GM18519 (cell line): ENCODE results near the gene DERL3.
"Not testable (repeated sequence)": the region's sequence is repeated elsewhere in the genome, so short reads cannot be mapped to it uniquely, and the experiment has no call there.

Experiments
- ATAC-seq: cut with Tn5 transposase; IDR thresholded peaks from one replicate; pipeline ENCODE4 v1.9.1; 2021; ENCODE audit warnings: mild to moderate bottlenecking, moderate library complexity; ENCODE audit not compliant: unreplicated experiment, low FRiP score

DERL3 gene

DNA sequence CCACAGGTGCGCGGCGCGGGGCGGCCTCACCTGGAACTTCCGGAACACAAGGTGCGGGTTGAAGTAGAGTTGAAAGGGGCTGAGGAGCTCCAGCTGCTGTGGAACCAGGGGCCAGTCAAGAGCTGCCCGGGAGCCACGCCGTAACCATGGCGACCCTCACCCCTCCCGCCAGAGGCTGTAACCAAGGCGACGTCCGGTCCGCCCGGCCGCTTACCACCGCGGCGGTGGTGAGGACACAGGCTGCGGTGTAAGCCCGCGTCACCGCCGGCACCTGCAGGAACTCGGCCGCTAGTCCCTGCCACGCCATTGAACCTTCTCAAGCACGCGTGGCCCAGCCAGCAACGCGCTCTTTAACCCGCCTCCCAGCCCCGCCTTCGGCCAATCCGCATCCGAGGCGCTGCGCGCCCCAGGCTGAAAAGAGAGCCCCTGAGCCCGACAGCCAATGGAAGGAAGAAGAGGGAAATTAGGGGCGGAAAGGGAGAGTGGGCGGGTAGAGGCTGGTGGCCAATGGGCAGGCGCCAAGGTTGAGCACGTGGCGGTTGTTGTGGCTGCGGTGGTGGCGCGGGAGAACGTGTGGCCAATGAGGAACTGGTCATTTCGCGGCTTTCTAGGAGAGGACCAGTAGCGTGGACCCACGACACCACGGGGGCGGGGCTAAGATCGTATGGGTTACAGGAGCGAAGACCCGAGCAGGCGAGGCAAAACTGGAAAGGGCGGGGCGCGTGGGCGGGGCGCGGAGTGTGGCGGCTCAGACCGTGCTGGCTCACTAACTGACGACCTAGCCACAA, at the start of gene DERL3:
DERL3 (minus strand) TSS at position 326 of the 788 bp plus-strand sequence; CDS start at position 307, 19 bp downstream.
- peak; percentile 48 for ATAC-seq

DNA sequence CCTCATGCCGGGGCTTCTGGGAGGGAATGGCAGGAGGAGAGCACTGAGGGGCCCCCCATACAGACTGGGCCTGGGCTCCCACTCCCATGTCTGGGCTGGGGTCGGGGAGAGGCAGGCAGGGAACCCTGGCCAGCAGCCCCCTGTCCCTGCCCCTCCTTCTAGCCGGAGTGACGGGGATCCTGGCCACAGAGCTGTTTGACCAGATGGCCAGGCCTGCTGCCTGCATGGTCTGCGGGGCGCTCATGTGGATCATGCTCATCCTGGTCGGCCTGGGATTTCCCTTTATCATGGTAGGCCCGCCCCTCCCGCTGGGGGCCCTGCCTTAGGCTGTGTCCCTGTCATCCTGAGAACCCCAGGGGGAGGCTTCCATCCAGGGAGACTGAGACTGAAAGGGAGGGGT, 45.3 kb upstream of the DERL3 start:
- no peak for ATAC-seq

DNA sequence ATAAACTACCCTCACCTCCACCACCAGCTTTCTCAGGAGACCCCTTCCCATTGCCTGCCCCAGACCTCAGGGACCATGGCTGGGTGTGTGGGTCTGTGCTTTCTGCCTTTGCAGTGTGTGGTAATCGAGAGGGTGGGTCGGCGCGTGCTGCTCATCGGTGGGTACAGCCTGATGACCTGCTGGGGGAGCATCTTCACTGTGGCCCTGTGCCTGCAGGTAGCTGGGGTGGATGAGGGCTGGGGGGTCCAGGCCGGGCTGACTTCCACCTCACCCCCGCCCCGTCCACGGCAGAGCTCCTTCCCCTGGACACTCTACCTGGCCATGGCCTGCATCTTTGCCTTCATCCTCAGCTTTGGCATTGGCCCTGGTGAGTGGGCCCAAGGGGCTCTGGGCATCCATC, 44.9 kb upstream of the DERL3 start:
- ATAC-seq = no peak

DNA sequence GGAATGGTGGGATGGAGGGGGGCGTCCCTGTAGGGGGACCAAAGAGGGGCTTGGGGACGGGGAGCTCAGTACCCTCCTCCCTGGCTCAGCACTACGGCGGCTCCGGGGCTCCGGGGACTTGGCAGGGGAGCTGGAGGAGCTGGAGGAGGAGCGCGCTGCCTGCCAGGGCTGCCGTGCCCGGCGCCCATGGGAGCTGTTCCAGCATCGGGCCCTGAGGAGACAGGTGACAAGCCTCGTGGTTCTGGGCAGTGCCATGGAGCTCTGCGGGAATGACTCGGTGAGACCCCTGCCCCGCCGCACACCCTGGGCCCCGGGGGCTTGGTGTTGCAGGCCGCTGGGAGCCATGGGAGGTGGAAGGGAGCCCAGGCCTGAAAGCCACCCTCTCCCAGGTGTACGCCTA, 43.6 kb upstream of the DERL3 start:
- no peak for ATAC-seq

DNA sequence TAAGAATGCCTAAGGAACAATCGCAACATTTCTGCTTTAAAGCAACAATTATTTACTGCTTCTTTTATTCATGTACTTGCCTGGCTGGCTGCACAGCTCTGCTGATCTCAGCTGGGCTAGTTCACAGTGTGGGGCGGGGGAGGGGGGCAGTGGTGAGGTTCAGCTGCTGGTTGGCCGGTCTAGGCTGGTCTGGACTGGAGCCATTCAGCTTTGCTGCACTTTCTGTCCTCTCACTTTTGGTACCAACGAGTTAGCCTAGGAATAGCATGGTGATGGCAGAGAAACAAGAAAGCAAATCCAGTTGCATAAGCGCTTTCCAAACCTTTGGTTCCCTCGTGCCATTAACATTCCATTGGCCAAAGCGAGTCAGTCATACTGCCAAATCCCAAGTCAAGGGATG, 39.4 kb upstream of the DERL3 start:
- no peak for ATAC-seq

DNA sequence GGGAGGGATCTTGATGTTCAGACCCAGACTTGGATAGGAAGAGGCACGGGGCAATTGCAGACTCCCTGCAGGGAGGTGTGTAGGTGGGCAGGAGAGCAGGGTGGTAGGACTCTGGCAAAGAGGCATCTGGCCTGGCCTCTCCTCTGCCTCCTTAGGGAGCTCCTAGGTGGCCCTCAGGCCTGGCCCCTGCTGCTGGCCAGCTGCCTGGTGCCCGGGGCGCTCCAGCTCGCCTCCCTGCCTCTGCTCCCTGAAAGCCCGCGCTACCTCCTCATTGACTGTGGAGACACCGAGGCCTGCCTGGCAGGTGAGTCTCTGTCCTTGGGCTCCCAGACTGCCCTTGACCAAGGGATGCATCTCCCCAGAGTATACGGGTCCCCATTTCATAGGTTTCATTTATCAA, 38.8 kb upstream of the DERL3 start:
- no peak for ATAC-seq

DNA sequence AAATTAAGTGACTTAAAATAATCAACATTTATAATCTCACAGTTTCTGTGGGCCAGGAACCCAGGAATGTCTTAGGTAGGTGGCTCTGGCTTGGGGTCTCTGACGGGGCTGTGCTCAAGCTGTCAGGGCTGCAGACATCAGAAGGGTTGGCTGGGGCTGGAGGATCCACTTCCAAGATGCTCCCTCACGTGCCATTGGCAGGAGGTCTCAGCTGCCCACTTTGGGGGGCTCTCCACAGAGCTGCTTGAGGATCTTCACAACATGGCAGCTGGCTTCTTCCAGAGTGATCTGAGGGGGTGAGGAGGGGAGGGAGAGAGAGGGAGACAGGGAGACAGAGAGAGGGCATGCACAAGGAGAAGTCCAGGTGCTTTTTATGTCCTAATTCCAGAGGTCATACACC, 37.0 kb upstream of the DERL3 start:
- no peak for ATAC-seq

DNA sequence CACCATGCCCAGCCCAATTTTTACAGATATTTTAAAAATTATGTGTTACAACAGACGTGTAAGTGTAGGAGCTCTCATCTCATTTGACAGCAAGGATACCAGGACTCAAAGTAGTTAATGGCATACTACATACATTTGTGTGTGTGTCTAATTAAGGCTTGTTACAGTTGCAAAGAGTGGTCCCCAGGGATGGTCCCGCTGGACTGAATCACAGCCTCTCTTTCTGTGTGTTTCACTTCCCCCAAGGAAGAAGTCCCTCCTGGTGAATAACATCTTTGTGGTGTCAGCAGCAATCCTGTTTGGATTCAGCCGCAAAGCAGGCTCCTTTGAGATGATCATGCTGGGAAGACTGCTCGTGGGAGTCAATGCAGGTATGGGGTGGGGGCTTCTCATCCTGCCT, 36.1 kb upstream of the DERL3 start:
- ATAC-seq = no peak

DNA sequence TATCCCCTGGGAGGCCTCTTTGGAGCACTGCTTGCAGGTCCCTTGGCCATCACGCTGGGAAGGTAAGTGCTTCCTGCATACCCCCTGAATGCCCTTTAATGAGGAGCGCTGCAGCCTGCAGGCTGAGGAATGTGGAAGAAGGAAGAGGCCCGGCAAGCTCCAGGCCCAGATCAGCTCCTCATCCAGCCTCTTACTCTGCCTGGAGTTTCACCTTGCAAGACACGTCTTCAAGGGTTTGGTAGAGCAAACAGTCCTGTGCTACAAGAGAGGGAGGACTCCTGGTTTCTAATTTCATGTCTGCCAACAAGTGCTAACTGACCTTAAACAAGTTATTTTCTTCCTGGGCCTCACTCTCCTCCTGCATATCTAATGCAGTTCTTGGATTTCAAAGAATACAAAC, 29.8 kb upstream of the DERL3 start:
- ATAC-seq = no peak

DNA sequence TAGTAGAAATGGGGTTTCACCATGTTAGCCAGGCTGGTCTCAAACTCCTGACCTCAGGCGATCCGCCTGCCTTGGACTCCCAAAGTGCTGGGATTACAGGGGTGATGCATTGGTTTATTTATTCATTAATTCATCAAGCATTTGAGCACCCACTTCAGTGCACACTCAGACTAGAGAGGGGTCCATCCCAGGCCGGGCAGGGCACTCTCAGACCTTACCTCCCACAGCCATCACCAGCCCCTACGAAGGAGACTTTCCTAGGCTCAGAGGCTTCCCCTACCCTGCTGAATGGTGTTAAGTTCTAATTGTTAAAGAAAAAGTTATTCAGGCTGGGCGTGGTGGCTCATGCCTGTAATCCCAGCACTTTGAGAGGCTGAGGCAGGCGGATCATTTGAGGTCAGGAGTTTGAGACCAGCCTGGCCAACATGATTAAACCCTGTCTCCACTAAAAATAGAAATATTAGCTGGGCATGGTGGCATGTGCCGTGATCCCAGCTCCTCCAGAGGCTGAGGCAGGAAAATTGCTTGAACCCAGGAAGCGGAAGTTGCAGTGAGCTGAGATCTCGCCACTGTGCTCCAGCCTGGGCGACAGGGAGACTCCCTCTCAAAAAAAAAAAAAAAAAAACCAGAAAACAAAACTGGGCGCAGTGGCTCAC, 25.8 kb upstream of the DERL3 start:
- not testable (repeated sequence) for ATAC-seq

DNA sequence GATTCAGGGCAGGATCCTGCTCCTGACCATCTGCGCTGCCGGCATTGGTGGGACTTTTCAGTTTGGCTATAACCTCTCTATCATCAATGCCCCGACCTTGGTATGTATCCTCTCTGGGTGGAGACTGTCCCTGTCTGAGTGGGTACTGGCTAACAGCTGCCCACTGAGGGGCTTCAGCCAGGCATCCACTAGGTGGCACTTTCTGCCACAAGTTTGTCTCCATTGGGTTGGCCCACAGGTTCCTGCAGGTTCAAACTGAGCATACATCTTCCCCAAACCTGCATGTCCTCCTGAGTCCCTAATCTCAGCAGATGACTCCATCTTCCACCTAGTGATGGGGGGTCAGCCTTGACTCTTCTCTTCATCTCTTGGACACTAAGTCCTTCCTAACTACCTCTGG, 23.3 kb upstream of the DERL3 start:
- no peak for ATAC-seq

DNA sequence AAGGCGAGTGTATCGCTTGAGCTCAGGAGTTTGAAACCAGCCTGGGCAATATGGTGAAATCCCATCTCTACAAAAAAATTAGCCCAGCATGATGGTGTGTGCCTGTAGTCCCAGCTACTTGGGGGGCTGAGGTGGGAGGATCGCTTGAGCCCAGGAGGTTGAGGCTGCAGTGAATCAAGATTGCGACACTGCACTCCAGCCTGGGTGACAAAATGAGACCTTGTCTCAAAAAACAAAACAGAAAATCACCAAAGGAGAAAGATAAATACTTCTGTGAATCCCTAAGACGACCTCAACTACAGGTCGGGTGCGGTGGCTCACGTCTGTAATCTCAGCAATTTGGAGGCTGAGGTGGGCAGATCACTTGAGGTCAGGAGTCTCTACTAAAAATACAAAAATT, 21.4 kb upstream of the DERL3 start:
- not testable (repeated sequence) for ATAC-seq

DNA sequence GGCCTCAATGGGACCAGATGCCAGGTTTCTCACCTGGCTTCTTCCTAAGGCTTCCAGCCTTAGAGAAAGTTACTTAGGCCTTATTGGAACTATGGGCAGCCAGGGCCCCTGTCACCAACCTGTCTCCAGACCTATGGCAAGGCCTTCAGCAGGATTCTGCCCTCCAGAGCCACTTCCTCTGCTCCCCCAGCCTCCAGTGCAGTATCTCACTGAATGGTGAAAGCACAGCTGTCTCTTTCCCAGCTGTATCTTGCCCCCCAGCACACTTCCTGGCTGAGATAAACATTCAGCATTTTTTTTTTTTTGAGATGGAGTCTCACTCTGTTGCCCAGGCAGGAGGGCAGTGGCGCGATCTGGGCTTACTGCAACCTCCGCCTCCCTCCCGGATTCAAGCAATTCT, 20.4 kb upstream of the DERL3 start:
- ATAC-seq = no peak

DNA sequence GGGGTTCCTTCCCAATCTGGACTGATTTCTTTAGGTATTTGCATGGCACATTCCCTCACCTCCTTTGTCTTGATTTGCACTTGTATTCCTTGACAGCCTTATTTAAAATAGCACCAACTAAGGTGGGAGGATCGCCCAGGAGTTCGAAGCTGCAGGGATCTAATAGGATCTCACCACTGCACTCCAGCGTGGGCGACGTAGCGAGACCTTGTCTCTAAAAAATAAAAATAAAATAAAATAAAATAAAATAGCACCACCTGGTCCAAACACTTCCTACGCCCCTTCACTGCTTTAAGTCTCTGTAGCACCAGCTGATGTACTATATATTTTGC, 19.6 kb upstream of the DERL3 start:
- ATAC-seq = no peak

DNA sequence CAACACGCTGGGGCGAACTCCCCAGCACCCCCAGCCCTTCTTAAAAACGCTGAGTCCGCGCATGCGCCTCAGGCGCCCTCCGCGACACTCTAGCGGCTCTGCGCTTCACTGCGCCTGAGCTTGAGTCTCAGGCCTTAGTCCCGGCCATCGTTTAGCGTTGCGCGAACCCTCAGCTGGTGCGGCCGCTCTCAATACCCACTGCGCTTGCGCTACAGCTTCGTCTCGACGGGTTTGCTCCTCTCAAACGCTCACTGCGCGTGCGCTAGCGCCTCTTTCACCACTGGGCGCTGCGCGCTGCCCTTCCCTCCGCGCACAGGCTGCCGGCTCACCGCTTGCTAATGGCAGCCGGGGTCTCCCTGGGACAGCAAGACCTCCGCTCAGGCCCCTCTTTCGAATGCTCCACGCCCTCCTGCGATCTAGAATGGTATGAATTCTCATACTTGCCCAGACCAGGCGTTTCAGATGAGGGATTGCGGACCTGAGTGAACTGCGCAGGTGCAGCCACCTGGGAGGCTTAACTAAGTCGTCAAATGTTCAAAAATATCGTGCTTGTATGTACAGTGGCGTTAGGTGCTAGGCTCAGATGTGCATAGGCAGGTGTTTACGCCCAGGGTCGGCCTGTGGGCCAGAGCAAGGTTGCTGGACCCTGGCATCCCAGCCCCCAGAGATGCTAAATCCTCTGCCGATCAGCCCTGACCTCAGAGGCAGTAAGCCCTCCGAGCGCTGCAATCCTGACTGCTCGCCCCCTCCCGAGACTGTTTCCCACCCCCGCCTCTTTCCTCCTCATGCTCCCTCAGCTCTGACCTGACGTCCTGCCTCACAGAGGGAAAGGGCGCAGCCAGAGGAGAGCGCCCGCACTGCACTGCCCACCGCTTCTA, 19.0 kb upstream of the DERL3 start, which contains the start of gene SLC2A11:
SLC2A11 (plus strand) TSS at position 270 of the 878 bp plus-strand sequence; CDS start at position 395, 125 bp downstream.
- ATAC-seq = peak; percentile 76

DNA sequence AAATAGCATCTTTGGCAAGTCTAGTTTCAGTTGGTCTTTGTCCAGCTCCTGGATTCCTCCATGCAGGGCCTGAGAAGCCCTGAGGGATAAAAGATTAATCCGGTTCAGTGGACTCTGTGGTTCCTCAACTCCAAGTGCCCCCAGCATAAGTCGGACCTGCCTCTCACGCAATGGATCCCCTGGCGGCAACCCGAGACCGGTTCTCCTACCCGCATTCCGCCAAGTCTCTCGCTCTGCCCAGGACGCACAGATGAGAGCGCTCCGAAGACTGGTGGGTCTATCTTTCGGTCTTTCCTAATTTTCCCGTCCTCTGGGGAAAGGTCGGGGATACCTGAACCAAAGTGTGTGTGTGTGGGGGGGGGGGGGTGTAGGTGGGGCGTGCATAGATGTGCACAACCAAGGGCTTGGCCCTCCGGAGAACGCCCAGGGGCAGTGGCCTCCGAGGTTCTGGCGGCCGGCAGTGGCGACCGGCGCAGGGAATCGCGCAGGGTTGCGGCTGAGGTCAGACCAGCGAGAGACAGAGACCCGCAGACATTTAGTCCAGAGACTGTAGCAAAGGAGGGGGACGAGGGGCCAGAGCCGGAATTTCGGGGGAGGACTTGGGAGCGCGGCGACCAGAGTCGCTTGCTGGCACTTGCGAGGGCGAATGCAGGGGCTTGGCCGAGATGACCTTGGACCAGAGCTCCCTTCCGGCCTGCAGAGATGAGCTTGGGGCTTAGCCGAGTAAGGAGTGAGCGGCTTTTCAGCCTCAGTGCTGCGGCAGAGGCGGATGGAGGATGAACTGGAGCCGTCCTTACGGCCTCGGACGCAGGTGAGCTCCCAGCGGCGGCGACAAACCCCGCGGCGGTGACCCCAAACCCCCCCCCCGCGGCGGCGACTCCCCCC, 18.2 kb upstream of the DERL3 start:
- peak; percentile 19 for ATAC-seq

DNA sequence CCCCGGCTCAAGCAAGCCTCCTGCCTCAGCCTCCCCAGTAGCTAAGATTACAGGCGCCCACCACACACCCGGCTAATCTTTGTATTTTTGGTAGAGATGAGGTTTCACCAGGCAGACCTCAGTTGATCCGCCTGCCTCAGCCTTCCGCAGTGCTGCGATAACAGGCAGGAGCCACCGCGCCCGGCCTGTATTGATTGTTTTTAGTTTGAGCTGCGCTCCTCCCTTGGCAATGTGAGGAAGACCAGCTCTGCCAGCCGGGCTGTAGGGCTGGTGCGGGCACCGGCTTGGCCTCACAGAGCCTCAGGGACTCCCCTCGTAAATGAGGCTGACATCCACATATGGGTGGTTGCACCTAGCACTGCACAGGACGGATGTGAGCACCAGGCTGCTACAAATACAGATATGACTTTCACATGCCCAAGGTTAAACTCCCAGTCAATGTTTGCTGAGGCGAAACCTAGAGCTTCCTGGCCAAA, 11.4 kb upstream of the DERL3 start:
- ATAC-seq = no peak

DNA sequence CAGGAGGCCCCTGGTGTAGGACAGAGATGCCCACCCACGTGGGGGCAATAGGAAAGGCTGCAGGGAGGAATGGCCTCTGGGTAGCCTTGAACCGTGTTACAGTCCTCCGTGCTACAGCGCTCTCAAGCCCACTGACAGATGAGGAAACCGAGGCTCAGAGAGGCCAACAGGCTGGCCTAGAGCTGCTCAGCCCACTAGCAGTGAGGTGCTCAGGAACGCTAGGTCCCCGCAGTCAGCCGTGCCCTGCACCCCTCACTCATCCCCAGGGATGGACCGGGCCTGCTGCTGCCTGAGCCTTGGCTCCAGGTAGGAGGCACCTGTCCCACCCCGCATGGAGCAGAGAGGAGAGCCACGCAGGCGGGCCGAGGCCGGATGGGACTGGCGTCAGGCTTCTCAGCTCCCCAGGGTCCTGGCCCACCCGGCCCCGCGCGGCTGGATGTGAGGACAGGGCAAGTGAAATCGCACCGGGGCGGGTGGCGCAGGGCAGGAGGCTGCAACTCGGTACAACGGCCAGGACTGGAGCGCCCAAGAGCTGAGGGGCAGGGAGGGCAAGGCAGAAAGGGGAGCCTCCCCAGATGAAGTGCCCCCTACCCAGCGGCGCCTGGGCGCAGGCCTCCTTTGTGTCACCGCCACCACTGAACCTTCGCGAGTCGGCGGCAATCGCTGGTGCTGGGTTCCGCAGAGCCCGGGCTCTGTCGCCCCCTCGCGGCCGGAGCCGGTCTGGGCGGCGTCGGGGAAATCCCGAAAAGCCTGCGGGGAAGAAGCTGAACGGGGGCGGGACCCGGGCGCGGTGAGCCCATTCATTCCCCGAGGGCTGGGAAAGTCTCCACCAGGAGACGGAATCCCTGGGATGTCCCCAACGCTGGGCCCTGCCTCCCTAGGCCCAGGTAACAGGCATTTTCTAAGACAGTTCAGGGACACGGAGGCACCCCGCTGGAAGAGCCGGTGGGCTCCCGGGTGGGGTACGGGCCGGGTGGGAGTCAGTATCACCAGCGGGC, 10.5 kb upstream of the DERL3 start:
- no peak for ATAC-seq
